ENCODE measurements around the gene CTNNA3. TPM values are rescaled to one million over a fixed set of nuclear protein-coding genes. Genes with fewer than 3 reads are reported as not detected.

CTNNA3 gene
- total and polyA plus RNA-seq, 5 donors from 2014 or later: not detected

- Mint-ChIP-seq H3K27me3 (no peaks in the 10 kb centered on the region), H3K4me3 (no peak overlapping the region), H3K36me3 (no peaks in the 10 kb centered on the region), H3K4me1 (no peaks in the 10 kb centered on the region), H3K9me3 (peaks cover 0 to 4% (median 2%) of the 10 kb centered on the region in 7 donors), H3K27ac (no peak overlapping the region)
- ATAC-seq (ENCODE audit: low read depth in 2 of 2) (no peak), DNase-seq (no peak)
- Histone ChIP-seq H3K4me3 (ENCODE audit: low read depth, low read length) (no peak overlapping the region), H3K36me3 (ENCODE audit: control insufficient read depth, insufficient read depth, low read length) (no peaks in the 10 kb centered on the region), H3K27ac (ENCODE audit: insufficient read depth, low read length, poor library complexity, severe bottlenecking) (no peak overlapping the region), H3K27me3 (ENCODE audit: control insufficient read depth, insufficient read depth, low read length) (no peaks in the 10 kb centered on the region), H3K9me3 (ENCODE audit: control insufficient read depth in 2 of 2, low read length in 2 of 2) (no peaks in the 10 kb centered on the region), H3K4me1 (ENCODE audit: control insufficient read depth, insufficient read depth, low read length, poor library complexity, severe bottlenecking) (no peaks in the 10 kb centered on the region)
Measured at GRCh38 chr10:67004690-67005089, 691.3 kb downstream of the CTNNA3 start.

DNA sequence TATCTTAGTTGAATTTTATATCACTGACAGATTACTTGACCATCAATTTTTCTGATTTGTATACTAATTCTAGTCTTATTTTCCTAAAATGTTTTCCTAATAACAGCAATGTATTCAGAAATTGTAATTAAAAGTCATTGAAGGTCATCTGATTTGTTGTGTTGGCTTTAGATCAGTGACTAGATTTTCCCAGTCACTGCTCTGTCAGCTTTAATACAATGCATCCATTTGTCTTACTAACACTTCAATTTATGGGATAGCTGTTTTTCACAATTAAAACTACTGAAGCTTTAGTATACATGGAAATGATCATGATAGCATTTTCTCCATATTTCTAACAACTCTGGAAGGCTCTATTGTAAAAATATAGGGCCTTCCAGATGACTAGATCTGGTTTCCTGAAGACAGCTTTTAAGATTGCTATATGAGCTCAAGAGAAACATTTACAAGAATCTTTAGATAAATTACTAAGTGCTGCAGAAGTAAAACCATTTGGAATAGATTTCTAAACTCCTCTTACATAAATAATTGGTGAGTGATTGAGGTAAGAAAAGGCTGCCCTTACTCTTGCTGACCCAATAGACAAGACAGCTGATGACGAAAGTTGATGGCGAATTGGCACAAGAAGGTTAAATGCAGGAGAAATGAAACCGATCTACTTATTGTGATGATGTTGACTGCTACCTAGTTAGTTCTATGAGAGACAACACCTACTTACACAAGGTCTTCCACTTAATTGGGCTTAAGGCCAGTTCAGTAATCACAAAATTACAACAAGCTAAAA lies 696.0 kb downstream of the CTNNA3 start:
- H3K4me3 ChIP-seq (ENCODE audit: low read depth, low read length): no peak overlapping the region
- Mint-ChIP-seq H3K27ac (no peak overlapping the region), H3K27me3 (no peaks in the 10 kb centered on the region), H3K9me3 (peaks cover 0 to 8% (median 2%) of the 10 kb centered on the region in 7 donors), H3K4me1 (no peaks in the 10 kb centered on the region), H3K4me3 (no peak overlapping the region), H3K36me3 (no peaks in the 10 kb centered on the region)
- ATAC-seq (ENCODE audit: low read depth in 2 of 2): no peak
- no peak overlapping the region for H3K27ac ChIP-seq (ENCODE audit: insufficient read depth, low read length, poor library complexity, severe bottlenecking)
- no peaks in the 10 kb centered on the region for H3K4me1 ChIP-seq (ENCODE audit: control insufficient read depth, insufficient read depth, low read length, poor library complexity, severe bottlenecking)
- no peaks in the 10 kb centered on the region for H3K9me3 ChIP-seq (ENCODE audit: control insufficient read depth in 2 of 2, low read length in 2 of 2)
- no peak for DNase-seq
- no peaks in the 10 kb centered on the region for H3K36me3 ChIP-seq (ENCODE audit: control insufficient read depth, insufficient read depth, low read length)
- no peaks in the 10 kb centered on the region for H3K27me3 ChIP-seq (ENCODE audit: control insufficient read depth, insufficient read depth, low read length)

GRCh38 chr10:66996996-66997395 lies 699.0 kb downstream of the CTNNA3 start:
- Histone ChIP-seq H3K9me3 (ENCODE audit: control insufficient read depth in 2 of 2, low read length in 2 of 2) (no peaks in the 10 kb centered on the region), H3K4me3 (ENCODE audit: low read depth, low read length) (no peak overlapping the region), H3K4me1 (ENCODE audit: control insufficient read depth, insufficient read depth, low read length, poor library complexity, severe bottlenecking) (no peaks in the 10 kb centered on the region), H3K36me3 (ENCODE audit: control insufficient read depth, insufficient read depth, low read length) (no peaks in the 10 kb centered on the region), H3K27ac (ENCODE audit: insufficient read depth, low read length, poor library complexity, severe bottlenecking) (no peak overlapping the region), H3K27me3 (ENCODE audit: control insufficient read depth, insufficient read depth, low read length) (no peaks in the 10 kb centered on the region)
- Mint-ChIP-seq H3K36me3 (no peaks in the 10 kb centered on the region), H3K27ac (no peak overlapping the region), H3K9me3 (peaks cover 0 to 4% (median 0%) of the 10 kb centered on the region in 7 donors), H3K27me3 (no peaks in the 10 kb centered on the region), H3K4me3 (no peak overlapping the region), H3K4me1 (no peaks in the 10 kb centered on the region)
- ATAC-seq (ENCODE audit: low read depth in 2 of 2): no peak
- DNase-seq: no peak

DNA sequence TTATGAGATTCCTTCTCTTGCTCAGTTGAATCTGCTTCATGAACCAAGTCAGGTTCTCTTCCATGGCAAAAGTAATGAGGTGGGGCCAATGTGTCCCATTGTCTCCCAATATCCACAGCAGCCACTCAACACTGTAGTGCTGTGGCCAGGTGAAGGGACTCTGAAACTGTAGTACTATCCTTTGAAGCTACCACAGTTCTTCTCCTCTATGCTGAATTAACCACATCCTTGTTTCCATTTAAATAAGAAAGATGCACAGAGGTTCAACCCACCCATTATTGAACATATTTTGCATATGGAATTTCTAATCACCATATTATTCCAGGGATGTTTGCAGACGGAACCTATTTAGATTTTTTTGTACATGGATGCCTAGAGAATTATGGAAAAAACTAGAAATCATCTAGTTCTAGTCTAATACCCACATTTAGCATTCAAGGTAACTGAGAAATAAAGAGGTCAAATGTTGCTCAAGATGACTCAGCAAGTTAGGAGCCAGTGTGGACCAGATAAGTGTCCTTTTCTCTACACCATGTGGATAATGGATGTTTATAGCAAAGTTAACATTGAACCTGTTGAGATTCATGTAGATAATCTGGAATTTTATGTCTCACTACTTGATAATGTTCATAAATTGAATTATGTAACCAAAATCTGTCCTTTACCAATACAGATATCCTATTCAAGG lies 705.7 kb downstream of the CTNNA3 start:
- Histone ChIP-seq H3K36me3 (ENCODE audit: control insufficient read depth, insufficient read depth, low read length) (no peaks in the 10 kb centered on the region), H3K27me3 (ENCODE audit: control insufficient read depth, insufficient read depth, low read length) (no peaks in the 10 kb centered on the region), H3K4me1 (ENCODE audit: control insufficient read depth, insufficient read depth, low read length, poor library complexity, severe bottlenecking) (no peaks in the 10 kb centered on the region), H3K4me3 (ENCODE audit: low read depth, low read length) (no peak overlapping the region), H3K9me3 (ENCODE audit: control insufficient read depth in 2 of 2, low read length in 2 of 2) (no peaks in the 10 kb centered on the region), H3K27ac (ENCODE audit: insufficient read depth, low read length, poor library complexity, severe bottlenecking) (no peak overlapping the region)
- H3K4me3 Mint-ChIP-seq: no peak overlapping the region
- H3K36me3 Mint-ChIP-seq: no peaks in the 10 kb centered on the region
- ATAC-seq (ENCODE audit: low read depth in 2 of 2) (no peak), DNase-seq (no peak)
- H3K27ac Mint-ChIP-seq: no peak overlapping the region
- no peaks in the 10 kb centered on the region for H3K27me3 Mint-ChIP-seq
- peaks cover 0 to 7% (median 2%) of the 10 kb centered on the region in 7 donors for H3K9me3 Mint-ChIP-seq
- H3K4me1 Mint-ChIP-seq: no peaks in the 10 kb centered on the region

- no peaks in the 10 kb centered on the region for H3K27me3 Mint-ChIP-seq
- H3K4me1 Mint-ChIP-seq: no peaks in the 10 kb centered on the region
- ATAC-seq (ENCODE audit: low read depth in 2 of 2) (no peak), DNase-seq (no peak)
- H3K9me3 Mint-ChIP-seq: peaks cover 0 to 7% (median 4%) of the 10 kb centered on the region in 7 donors
- no peak overlapping the region for H3K4me3 Mint-ChIP-seq
- H3K4me3 ChIP-seq (ENCODE audit: low read depth, low read length): no peak overlapping the region
- H3K27ac Mint-ChIP-seq: no peak overlapping the region
- H3K4me1 ChIP-seq (ENCODE audit: control insufficient read depth, insufficient read depth, low read length, poor library complexity, severe bottlenecking): no peaks in the 10 kb centered on the region
- H3K9me3 ChIP-seq (ENCODE audit: control insufficient read depth in 2 of 2, low read length in 2 of 2): no peaks in the 10 kb centered on the region
- no peak overlapping the region for H3K27ac ChIP-seq (ENCODE audit: insufficient read depth, low read length, poor library complexity, severe bottlenecking)
- H3K36me3 ChIP-seq (ENCODE audit: control insufficient read depth, insufficient read depth, low read length): no peaks in the 10 kb centered on the region
- no peaks in the 10 kb centered on the region for H3K36me3 Mint-ChIP-seq
- no peaks in the 10 kb centered on the region for H3K27me3 ChIP-seq (ENCODE audit: control insufficient read depth, insufficient read depth, low read length)
Measured at GRCh38 chr10:66983475-66983818, 712.5 kb downstream of the CTNNA3 start.

DNA sequence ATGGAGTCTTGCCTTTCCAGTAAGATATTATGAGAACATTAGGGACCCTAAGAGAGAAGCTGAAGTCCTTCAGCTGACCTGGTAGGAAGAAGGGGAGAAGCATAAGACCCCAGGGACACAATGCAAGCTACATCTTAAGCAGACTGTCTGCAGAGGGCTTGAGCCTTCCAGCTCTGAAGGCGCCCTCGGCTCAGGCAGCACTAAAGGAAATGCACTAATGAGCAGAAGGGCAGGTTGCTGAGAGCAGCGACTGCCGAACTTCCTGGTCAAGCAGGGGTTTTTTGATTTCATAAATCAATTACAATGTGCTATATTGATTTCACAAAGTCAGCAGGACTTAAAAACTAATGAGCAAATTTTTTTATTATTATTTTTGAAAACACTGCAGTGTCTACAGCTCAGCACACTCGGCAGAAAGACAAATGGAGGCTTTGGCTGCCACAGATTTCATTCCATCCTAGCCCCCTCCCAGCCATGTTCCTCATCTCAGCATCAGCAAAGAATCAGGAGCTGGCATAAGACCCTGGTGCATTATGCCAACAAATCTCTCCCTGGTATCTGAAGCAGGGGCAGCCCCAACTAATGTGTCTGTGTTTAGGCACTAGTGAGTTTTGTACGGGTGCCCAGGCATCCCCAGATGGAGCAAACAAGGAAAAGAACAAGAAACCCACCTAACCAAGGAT lies 713.1 kb downstream of the CTNNA3 start:
- Histone ChIP-seq H3K36me3 (ENCODE audit: control insufficient read depth, insufficient read depth, low read length) (no peaks in the 10 kb centered on the region), H3K9me3 (ENCODE audit: control insufficient read depth in 2 of 2, low read length in 2 of 2) (no peaks in the 10 kb centered on the region), H3K4me1 (ENCODE audit: control insufficient read depth, insufficient read depth, low read length, poor library complexity, severe bottlenecking) (no peaks in the 10 kb centered on the region), H3K4me3 (ENCODE audit: low read depth, low read length) (no peak overlapping the region), H3K27ac (ENCODE audit: insufficient read depth, low read length, poor library complexity, severe bottlenecking) (no peak overlapping the region), H3K27me3 (ENCODE audit: control insufficient read depth, insufficient read depth, low read length) (no peaks in the 10 kb centered on the region)
- Mint-ChIP-seq H3K36me3 (no peaks in the 10 kb centered on the region), H3K4me1 (no peaks in the 10 kb centered on the region), H3K9me3 (peaks cover 0 to 7% (median 4%) of the 10 kb centered on the region in 7 donors), H3K4me3 (no peak overlapping the region), H3K27me3 (no peaks in the 10 kb centered on the region), H3K27ac (no peak overlapping the region)
- ATAC-seq (ENCODE audit: low read depth in 2 of 2) (no peak), DNase-seq (no peak)

GRCh38 chr10:66982053-66982420 lies 714.0 kb downstream of the CTNNA3 start:
- Mint-ChIP-seq H3K4me1 (no peaks in the 10 kb centered on the region), H3K27ac (no peak overlapping the region), H3K36me3 (no peaks in the 10 kb centered on the region), H3K4me3 (no peak overlapping the region), H3K9me3 (peaks cover 0 to 5% (median 4%) of the 10 kb centered on the region in 7 donors), H3K27me3 (no peaks in the 10 kb centered on the region)
- H3K27me3 ChIP-seq (ENCODE audit: control insufficient read depth, insufficient read depth, low read length): no peaks in the 10 kb centered on the region
- H3K4me3 ChIP-seq (ENCODE audit: low read depth, low read length): no peak overlapping the region
- DNase-seq: no peak
- ATAC-seq (ENCODE audit: low read depth in 2 of 2): no peak
- no peaks in the 10 kb centered on the region for H3K9me3 ChIP-seq (ENCODE audit: control insufficient read depth in 2 of 2, low read length in 2 of 2)
- H3K4me1 ChIP-seq (ENCODE audit: control insufficient read depth, insufficient read depth, low read length, poor library complexity, severe bottlenecking): no peaks in the 10 kb centered on the region
- no peaks in the 10 kb centered on the region for H3K36me3 ChIP-seq (ENCODE audit: control insufficient read depth, insufficient read depth, low read length)
- H3K27ac ChIP-seq (ENCODE audit: insufficient read depth, low read length, poor library complexity, severe bottlenecking): no peak overlapping the region
